DOHH2 (cell line): ENCODE data around the gene COX7A2L.
A peak's percentile ranks its signal among the peaks of the same experiment; 100 is the strongest.

Source experiments
- H3F3A ChIP-seq: fragments of 200-600 bp; sonication (generic), shearing (Covaris generic); 2 replicates; pipeline ENCODE4 v1.6.0; 2016; ENCODE audit warnings: antibody characterized with exemption, mild to moderate bottlenecking; ENCODE audit not compliant: control insufficient read depth, insufficient read depth
- H3K27ac ChIP-seq: fragments of 200-600 bp; sonication (generic); 2 replicates; pipeline ENCODE4 v1.5.1; 2014; ENCODE audit warnings: low read depth, mild to moderate bottlenecking, low read length, moderate library complexity
- H3K27me3 ChIP-seq: fragments of 200-600 bp; sonication (generic); 2 replicates; pipeline ENCODE4 v1.6.1; 2014; ENCODE audit warnings: mild to moderate bottlenecking, low read length, mixed read lengths; ENCODE audit not compliant: control insufficient read depth
- H3K36me3 ChIP-seq: fragments of 200-600 bp; sonication (generic); 2 replicates; pipeline ENCODE4 v1.6.1; 2014; ENCODE audit warnings: mild to moderate bottlenecking, low read length, moderate library complexity, mixed read lengths; ENCODE audit not compliant: control insufficient read depth
- H3K4me1 ChIP-seq: fragments of 200-600 bp; sonication (generic); 2 replicates; pipeline ENCODE4 v1.6.1; 2014; ENCODE audit warnings: mild to moderate bottlenecking, low read length, mixed read lengths; ENCODE audit not compliant: control insufficient read depth
- H3K4me2 ChIP-seq: fragments of 200-600 bp; sonication (generic); 2 replicates; pipeline ENCODE4 v1.6.0; 2014; ENCODE audit warnings: mild to moderate bottlenecking, low read length, moderate library complexity
- H3K4me3 ChIP-seq: fragments of 200-600 bp; sonication (generic); 2 replicates; pipeline ENCODE4 v1.5.1; 2014; ENCODE audit warnings: mild to moderate bottlenecking, low read length, mixed read lengths
- H3K79me2 ChIP-seq: fragments of 200-600 bp; sonication (generic); 2 replicates; pipeline ENCODE4 v1.6.1; 2014; ENCODE audit warnings: mild to moderate bottlenecking, low read length, mixed read lengths; ENCODE audit not compliant: control insufficient read depth
- H3K9me2 ChIP-seq: fragments of 200-600 bp; sonication (generic); replicated peaks from 2 replicates; pipeline ENCODE4 v1.6.1; 2014; ENCODE audit warnings: mild to moderate bottlenecking, low read length, mixed read lengths; ENCODE audit not compliant: control insufficient read depth
- H3K9me3 ChIP-seq: fragments of 200-600 bp; sonication (generic); 2 replicates; pipeline ENCODE4 v1.6.1; 2014; ENCODE audit warnings: antibody characterized with exemption, low read length, mixed read lengths; ENCODE audit not compliant: control insufficient read depth, insufficient read depth
- H4K20me1 ChIP-seq: fragments of 200-600 bp; sonication (generic); 2 replicates; pipeline ENCODE4 v1.6.0; 2014; ENCODE audit warnings: low read depth, mild to moderate bottlenecking, antibody characterized with exemption, low read length, moderate library complexity; ENCODE audit not compliant: control insufficient read depth, insufficient read depth
- EZH2phosphoT487 ChIP-seq: fragments of 200-600 bp; sonication (generic); IDR thresholded peaks from 2 replicates; pipeline ENCODE4 v1.6.1; 2017; ENCODE audit warnings: borderline replicate concordance, mild to moderate bottlenecking, antibody characterized with exemption, low read length, moderate library complexity, mixed read lengths
- TF ChIP-seq, protein P1 (sequence below): fragments of 200-600 bp; sonication (generic); IDR thresholded peaks from one replicate; pipeline ENCODE4 v1.5.1; 2014; ENCODE audit warnings: antibody characterized with exemption, mild to moderate bottlenecking, low read depth, low read length; ENCODE audit not compliant: poor library complexity, severe bottlenecking

The COX7A2L gene

DNA sequence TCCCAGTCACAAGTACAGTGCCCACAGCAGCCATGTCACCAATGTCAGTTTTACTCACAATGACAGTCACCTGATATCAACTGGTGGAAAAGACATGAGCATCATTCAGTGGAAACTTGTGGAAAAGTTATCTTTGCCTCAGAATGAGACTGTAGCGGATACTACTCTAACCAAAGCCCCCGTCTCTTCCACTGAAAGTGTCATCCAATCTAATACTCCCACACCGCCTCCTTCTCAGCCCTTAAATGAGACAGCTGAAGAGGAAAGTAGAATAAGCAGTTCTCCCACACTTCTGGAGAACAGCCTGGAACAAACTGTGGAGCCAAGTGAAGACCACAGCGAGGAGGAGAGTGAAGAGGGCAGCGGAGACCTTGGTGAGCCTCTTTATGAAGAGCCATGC is 31.3 kb downstream of the COX7A2L start:
- no peaks in the 10 kb centered on the region for H3K4me1 ChIP-seq
- H3K36me3 ChIP-seq = peaks cover 43% of the 10 kb centered on the region
- H3K9me2 ChIP-seq = no peaks in the 10 kb centered on the region
- H3K27ac ChIP-seq = no peak overlapping the region
- H3F3A ChIP-seq = peaks cover 3% of the 10 kb centered on the region; the same call in 1 of the 2 replicates
- H3K4me2 ChIP-seq = no peak overlapping the region
- TF ChIP-seq EZH2phosphoT487 = no peak
- TF ChIP-seq, protein P1, sequence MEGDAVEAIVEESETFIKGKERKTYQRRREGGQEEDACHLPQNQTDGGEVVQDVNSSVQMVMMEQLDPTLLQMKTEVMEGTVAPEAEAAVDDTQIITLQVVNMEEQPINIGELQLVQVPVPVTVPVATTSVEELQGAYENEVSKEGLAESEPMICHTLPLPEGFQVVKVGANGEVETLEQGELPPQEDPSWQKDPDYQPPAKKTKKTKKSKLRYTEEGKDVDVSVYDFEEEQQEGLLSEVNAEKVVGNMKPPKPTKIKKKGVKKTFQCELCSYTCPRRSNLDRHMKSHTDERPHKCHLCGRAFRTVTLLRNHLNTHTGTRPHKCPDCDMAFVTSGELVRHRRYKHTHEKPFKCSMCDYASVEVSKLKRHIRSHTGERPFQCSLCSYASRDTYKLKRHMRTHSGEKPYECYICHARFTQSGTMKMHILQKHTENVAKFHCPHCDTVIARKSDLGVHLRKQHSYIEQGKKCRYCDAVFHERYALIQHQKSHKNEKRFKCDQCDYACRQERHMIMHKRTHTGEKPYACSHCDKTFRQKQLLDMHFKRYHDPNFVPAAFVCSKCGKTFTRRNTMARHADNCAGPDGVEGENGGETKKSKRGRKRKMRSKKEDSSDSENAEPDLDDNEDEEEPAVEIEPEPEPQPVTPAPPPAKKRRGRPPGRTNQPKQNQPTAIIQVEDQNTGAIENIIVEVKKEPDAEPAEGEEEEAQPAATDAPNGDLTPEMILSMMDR = no peak
- no peaks in the 10 kb centered on the region for H3K27me3 ChIP-seq
- H3K4me3 ChIP-seq = no peak overlapping the region
- H3K9me3 ChIP-seq = no peaks in the 10 kb centered on the region
- no peaks in the 10 kb centered on the region for H3K79me2 ChIP-seq
- H4K20me1 ChIP-seq = no peaks in the 10 kb centered on the region; the same call in 1 of the 2 replicates

DNA sequence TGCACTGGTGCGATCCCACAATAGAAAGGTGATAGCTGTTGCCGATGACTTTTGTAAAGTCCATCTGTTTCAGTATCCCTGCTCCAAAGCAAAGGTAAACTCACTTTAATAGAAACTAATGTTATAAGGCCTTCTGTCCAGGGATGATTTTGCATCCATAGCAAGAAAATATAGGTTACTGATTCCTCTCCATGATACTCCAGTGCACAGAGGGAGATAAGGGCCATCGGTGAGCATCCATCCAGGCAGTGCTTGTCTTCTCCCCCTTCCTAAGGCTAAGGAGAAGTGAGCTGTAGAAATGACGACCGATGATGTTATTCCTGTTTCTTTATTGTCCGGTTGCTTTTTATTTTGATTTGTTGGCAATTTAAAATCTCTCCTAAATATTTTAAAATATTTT is 32.1 kb downstream of the COX7A2L start:
- Histone ChIP-seq H3K79me2 (no peaks in the 10 kb centered on the region), H3K36me3 (peaks cover 43% of the 10 kb centered on the region), H3K9me2 (no peaks in the 10 kb centered on the region), H3K4me2 (no peak overlapping the region), H4K20me1 (no peaks in the 10 kb centered on the region; the same call in 1 of the 2 replicates), H3K27me3 (no peaks in the 10 kb centered on the region), H3K9me3 (no peaks in the 10 kb centered on the region), H3F3A (peaks cover 3% of the 10 kb centered on the region; the same call in 1 of the 2 replicates), H3K27ac (no peak overlapping the region), H3K4me1 (no peaks in the 10 kb centered on the region), H3K4me3 (no peak overlapping the region)
- TF ChIP-seq EZH2phosphoT487 = no peak
- TF ChIP-seq, protein P1 = no peak

DNA sequence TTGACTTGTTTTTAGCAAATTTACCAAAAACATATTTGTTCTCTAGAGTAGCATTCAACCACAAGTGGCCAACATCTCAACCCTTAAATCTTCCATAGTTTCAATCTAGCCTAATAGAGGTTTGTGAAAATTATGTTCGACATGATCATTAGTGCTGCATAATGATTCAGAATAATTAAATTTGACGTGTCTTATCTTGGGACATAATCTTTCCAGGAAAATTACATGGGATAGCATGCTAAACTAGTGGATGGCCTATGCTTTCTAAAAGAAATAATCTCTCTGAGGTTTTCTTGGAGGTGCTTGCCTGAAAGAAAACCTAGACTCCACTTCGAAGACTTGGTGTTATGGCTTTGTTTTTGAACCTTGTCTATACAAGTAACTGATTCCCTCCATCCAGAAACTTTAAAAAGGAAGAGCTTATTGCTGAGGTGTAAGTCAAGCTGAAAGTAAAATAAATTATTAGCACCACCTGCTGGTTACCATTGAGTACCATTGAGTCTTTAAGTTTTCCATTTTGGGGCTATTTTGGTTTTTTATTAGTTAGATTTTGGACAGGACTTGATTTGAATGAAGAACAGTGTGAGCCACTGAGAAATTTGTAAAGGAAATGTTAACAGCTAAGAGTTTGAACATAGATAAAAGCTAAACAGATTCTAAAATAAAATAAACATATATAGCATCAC is 32.7 kb downstream of the COX7A2L start:
- no peak overlapping the region for H3K27ac ChIP-seq
- H4K20me1 ChIP-seq = no peaks in the 10 kb centered on the region; the same call in 1 of the 2 replicates
- H3K9me2 ChIP-seq = no peaks in the 10 kb centered on the region
- no peaks in the 10 kb centered on the region for H3K79me2 ChIP-seq
- peaks cover 3% of the 10 kb centered on the region; the same call in 1 of the 2 replicates for H3F3A ChIP-seq
- H3K27me3 ChIP-seq = no peaks in the 10 kb centered on the region
- H3K9me3 ChIP-seq = no peaks in the 10 kb centered on the region
- no peaks in the 10 kb centered on the region for H3K4me1 ChIP-seq
- TF ChIP-seq, protein P1 = peak; percentile 60
- no peak for TF ChIP-seq EZH2phosphoT487
- peaks cover 38% of the 10 kb centered on the region for H3K36me3 ChIP-seq
- no peak overlapping the region for H3K4me2 ChIP-seq
- H3K4me3 ChIP-seq = no peak overlapping the region
